ENCODE data around the gene EHMT1.

The EHMT1 gene

GRCh38 chr9:137646341-137646740, 27.5 kb downstream of the EHMT1 start:
- DNase-seq (ENCODE audit: low spot score), result no peak

GRCh38 chr9:137647096-137647714, 28.4 kb downstream of the EHMT1 start:
- no peak for DNase-seq (ENCODE audit: low spot score)

GRCh38 chr9:137648396-137648795, 29.6 kb downstream of the EHMT1 start:
- DNase-seq (ENCODE audit: low spot score), result no peak

- DNase-seq (ENCODE audit: low spot score), result no peak
These were observed 30.7 kb downstream of the EHMT1 start for GRCh38 chr9:137649553-137649952.

GRCh38 chr9:137650259-137650658, 31.5 kb downstream of the EHMT1 start:
- no peak for DNase-seq (ENCODE audit: low spot score)

GRCh38 chr9:137650779-137651178, 32.0 kb downstream of the EHMT1 start:
- DNase-seq (ENCODE audit: low spot score), result no peak

GRCh38 chr9:137656416-137656815, 37.6 kb downstream of the EHMT1 start:
- DNase-seq (ENCODE audit: low spot score), result no peak

- DNase-seq (ENCODE audit: low spot score), result no peak
These were observed 38.8 kb downstream of the EHMT1 start for GRCh38 chr9:137657606-137658005.

GRCh38 chr9:137658781-137659180, 40.0 kb downstream of the EHMT1 start:
- DNase-seq (ENCODE audit: low spot score), result no peak

- DNase-seq (ENCODE audit: low spot score), result no peak
These were observed 41.3 kb downstream of the EHMT1 start for GRCh38 chr9:137660144-137660543.

GRCh38 chr9:137663584-137663983, 44.8 kb downstream of the EHMT1 start:
- no peak for DNase-seq (ENCODE audit: low spot score)

- no peak for DNase-seq (ENCODE audit: low spot score)
These were observed 45.9 kb downstream of the EHMT1 start for GRCh38 chr9:137664676-137665075.

GRCh38 chr9:137665226-137665625, 46.4 kb downstream of the EHMT1 start:
- DNase-seq (ENCODE audit: low spot score), result no peak

- DNase-seq (ENCODE audit: low spot score), result no peak
These were observed 47.1 kb downstream of the EHMT1 start for GRCh38 chr9:137665697-137666512.

GRCh38 chr9:137666513-137666822, 47.7 kb downstream of the EHMT1 start:
- peak; percentile 48 for DNase-seq (ENCODE audit: low spot score)

- peak; percentile 60 for DNase-seq (ENCODE audit: low spot score)
These were observed 48.3 kb downstream of the EHMT1 start for GRCh38 chr9:137666955-137667670.

- DNase-seq (ENCODE audit: low spot score), result no peak
These were observed 49.4 kb downstream of the EHMT1 start for GRCh38 chr9:137668203-137668602.

- DNase-seq (ENCODE audit: low spot score), result no peak
These were observed 50.5 kb downstream of the EHMT1 start for GRCh38 chr9:137669261-137669672.

- DNase-seq (ENCODE audit: low spot score), result no peak
These were observed 51.8 kb downstream of the EHMT1 start for GRCh38 chr9:137670391-137671195.

- no peak for DNase-seq (ENCODE audit: low spot score)
These were observed 52.4 kb downstream of the EHMT1 start for GRCh38 chr9:137671196-137671538.

- no peak for DNase-seq (ENCODE audit: low spot score)
These were observed 52.9 kb downstream of the EHMT1 start for GRCh38 chr9:137671721-137672120.
